A172 (cell line): ENCODE data around the gene DRC7. TPM values are rescaled to one million over a fixed set of nuclear protein-coding genes. Genes with fewer than 3 reads are reported as not detected.
A peak's percentile ranks its signal among the peaks of the same experiment; 100 is the strongest.
"Not testable (repeated sequence)": the region's sequence is repeated elsewhere in the genome, so short reads cannot be mapped to it uniquely, and the experiment has no call there.

Experiments used
- DNase-seq: peaks from one replicate; pipeline ENCODE4 v3.0.0-alpha.2; 2015; ENCODE audit warnings: low spot score
- total RNA-seq: library from RNA; depleted of rRNA; stranded (reverse); fragments of >200 nt; shearing (Covaris generic); gene quantifications from 2 replicates; pipeline ENCODE4 v1.2.3, GENCODE V29; 2014

The DRC7 gene
- total RNA-seq, 1 experiment from 2014 or later, result not detected

DNA sequence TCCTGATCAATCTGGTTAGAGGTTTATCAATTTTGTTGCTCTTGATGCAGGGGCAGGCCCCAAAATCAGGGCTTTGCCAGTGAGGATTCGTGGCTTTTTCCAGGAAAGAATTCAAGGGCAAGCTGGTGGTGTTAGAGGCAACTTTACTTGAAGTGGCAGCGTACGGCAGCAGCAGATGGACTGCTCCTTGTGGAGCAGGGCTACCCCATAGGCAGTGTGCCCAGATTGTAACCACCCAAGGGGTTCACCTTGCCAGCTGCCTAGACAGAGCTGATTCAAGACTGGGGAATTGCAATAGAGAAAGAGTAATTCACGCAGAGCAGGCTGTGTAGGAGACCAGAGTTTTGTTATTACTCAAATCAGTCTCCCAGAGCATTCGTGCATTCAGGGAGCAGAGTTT, 16.7 kb downstream of the DRC7 start:
- DNase-seq, result no peak

GRCh38 chr16:57711993-57712392, 17.4 kb downstream of the DRC7 start:
- DNase-seq, result no peak

- not testable (repeated sequence) for DNase-seq
Measured at GRCh38 chr16:57712569-57712968, 18.0 kb downstream of the DRC7 start.

DNA sequence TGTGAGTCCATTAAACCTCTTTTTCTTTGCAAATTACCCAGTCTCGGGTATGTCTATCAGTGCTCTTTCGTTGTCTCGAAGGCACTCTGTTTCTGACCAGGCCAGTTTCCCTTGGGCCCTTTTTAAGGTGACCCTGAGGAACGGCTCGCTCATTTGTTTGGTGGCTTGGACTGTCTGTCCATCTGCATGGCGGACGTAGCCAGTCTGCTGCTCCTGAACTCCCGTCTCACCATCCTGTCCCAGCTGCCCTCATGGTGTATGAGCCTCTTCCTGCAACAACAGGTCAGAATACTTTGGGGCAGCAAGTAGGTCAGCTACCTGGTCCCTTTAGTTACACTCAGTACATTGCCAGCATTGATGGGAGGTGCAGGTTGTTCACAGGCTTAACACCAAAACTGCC, 19.0 kb downstream of the DRC7 start:
- DNase-seq, result no peak

- DNase-seq, result no peak
Measured at GRCh38 chr16:57714047-57714446, 19.4 kb downstream of the DRC7 start.

DNA sequence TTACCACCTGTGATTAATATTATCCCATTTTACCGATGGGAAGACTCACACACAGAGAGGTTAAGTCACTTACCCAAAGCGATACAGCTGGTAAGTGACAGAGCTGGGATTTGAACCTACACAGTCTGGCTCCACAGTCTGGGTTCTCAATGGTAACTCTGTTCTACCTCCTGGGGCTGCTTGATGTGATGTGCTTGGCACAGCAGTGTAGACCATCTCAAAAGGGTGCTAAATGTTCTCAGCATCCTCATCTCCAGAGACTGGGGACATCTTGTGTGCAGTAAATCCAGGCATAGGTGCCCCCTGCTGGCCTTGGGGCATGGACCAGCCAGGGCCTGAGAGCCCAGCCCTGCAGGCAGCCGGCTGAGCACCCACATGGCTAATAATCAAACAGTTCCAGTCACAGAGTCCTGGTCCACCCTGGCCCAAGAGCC, 25.6 kb downstream of the DRC7 start:
- peak; percentile 35 for DNase-seq

DNA sequence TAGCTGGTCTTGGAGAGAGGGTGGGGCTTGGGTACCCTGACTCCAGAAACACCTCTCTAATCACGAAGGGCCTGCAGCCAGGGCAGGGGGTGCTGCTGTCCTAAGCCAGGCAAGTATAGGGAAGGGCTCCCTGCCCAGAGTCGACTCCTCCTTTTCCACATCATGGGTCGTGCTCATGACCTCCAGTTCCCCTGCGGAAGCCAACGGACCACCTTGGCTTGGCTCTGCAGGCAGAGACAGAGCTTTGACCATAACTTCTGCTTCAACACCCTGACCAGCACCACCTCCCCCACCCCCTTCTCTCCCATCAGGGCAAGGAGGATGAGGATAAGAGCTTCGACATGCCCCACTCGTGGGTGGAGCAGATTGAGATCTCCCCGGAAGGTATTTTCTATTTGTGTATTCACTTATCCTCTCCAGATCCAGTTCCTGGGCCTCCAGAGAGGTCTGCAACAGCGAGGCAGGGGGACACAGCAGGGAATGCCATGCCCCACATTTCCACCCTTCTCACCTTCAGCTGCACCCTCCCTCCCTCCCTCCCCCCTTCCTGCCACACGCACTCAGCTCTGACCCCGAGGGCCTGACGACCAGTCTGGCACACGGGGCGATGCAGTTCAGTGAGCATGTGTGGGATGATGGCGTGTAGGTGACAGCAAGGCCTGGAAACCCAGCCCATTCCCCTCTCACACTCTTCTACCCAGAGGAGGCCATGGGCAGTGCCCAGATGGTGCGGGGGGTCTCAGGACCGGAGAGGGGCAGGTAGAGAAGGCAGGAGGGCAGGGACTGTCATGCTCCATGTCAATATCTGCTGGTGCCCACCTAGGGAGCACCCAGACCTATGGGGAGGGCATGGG, 27.0 kb downstream of the DRC7 start:
- DNase-seq, result no peak

- DNase-seq, result no peak
Measured at GRCh38 chr16:57722210-57722499, 27.5 kb downstream of the DRC7 start.

DNA sequence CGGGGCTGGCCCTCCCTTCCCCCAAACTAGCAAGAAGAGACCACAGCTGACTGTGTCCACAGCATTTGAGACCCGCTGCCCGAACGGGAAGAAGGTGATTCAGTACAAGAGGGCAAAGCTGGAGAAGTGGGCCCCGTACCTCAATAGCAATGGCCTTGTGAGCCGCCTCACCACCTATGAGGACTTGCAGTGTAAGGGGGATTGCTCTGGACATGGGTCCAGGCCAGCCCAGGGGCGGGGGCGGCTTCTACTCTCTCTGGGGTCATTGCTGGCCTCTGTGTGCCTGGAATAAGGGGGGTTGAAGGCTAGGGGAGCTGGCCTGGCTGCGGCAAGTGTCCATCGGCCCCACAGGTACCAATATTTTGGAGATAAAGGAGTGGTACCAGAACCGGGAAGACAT, 28.0 kb downstream of the DRC7 start:
- no peak for DNase-seq

DNA sequence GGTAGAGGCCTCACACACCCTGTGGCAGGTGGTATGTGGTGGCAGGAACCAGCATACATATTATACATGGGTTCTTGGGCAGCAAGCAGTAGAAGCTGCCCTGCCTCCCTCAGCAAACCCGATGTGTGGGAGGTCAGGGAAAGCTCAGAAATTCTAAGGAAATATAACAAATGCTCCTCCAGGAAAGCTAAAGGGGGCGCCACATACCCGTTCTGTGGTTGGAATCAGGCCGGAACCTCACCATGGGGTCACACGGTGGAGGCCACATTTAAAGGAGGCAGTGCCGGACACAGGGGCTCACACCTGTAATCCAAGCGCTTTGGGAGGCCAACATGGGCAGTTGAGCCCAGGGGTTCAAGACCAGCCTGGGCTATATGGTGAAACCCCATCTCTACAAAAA, 28.6 kb downstream of the DRC7 start:
- peak; percentile 13 for DNase-seq

- no peak for DNase-seq
Measured at GRCh38 chr16:57724531-57724930, 29.9 kb downstream of the DRC7 start.

DNA sequence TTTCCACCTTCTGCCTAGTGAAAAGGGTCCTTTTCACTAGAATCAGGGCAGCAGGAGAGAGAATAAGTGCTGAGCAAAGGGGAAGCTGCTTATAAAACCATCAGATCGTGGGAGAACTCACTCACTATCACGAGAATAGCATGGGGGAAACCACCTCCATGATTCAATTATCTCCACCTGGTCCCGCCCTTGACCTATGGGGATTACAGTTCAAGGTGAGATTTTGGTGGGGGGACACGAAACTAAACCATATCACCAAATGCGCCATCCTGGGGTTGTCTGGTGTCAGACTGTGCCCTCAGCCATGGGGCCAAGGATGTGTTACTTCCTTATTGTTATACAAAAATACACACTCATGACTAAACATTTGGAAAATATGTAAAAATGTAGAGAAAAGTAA, 30.5 kb downstream of the DRC7 start:
- no peak for DNase-seq

DNA sequence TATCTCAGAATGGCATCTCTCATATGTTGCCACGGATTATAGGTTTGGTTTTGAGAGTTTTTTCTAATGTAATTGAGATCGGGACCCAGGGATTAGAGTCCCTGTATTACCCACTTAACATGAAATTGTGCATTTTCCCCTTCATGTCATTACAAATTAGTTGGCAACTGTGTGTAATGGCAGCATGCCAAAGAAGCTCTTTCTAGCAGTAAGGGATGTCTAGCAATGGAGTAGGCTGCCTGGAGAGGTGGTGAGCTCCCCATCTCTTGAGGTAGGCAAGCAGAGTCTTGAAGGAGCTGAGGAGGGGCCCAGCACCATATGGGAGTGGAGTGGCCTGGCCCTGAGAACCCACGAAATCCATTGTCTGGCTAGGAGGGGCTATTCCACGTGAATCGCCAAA, 30.9 kb downstream of the DRC7 start:
- DNase-seq, result no peak

DNA sequence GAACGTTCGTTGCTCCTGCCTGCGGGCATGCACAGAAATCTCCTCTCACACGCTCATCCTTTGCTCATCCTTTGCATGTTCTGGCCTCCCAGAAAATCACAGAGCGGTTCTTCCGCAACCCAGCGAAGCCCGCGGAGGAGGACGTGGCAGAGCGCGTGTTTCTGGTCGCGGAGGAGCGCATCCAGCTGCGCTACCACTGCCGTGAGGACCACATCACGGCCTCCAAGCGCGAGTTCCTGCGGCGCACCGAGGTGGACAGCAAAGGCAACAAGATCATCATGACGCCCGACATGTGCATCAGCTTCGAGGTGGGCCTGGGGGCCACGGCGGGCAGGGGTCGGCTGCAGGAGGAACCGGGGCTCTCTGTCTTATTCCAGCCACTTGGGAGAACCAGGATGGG, 31.4 kb downstream of the DRC7 start:
- no peak for DNase-seq

DNA sequence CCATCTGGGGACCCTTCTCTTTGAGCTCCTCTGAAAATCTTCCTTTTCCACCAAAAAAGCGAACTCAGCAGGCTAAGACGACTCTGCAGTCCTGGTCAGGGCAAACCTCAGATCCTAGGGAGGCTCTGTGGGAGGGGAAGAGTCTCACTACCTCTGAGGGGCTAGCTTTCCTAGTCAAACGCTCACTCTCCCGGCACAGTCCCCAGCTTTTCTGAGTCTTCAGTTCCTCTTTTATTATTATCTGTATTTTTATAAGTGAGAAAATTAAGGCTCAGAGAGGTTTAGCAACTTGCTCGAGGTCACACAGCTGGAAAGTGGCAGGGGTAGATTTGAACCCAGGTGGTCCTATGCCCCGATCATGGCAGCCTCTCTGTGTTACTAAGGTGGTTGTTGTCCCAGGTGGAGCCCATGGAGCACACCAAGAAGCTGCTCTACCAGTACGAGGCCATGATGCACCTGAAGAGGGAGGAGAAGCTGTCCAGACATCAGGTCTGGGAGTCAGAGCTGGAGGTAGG, 31.9 kb downstream of the DRC7 start:
- DNase-seq, result no peak

GRCh38 chr16:57727610-57728009, 33.0 kb downstream of the DRC7 start:
- DNase-seq, result no peak

- no peak for DNase-seq
Measured at GRCh38 chr16:57728336-57729181, 34.0 kb downstream of the DRC7 start.

- DNase-seq, result no peak
Measured at GRCh38 chr16:57729182-57729484, 34.5 kb downstream of the DRC7 start.

GRCh38 chr16:57729852-57730251, 35.2 kb downstream of the DRC7 start:
- not testable (repeated sequence) for DNase-seq

- no peak for DNase-seq
Measured at GRCh38 chr16:57730771-57731730, 36.4 kb downstream of the DRC7 start.

GRCh38 chr16:57732037-57732436, 37.4 kb downstream of the DRC7 start:
- DNase-seq, result no peak

GRCh38 chr16:57732714-57733113, 38.1 kb downstream of the DRC7 start:
- DNase-seq, result no peak
